ENCODE measurements around the gene SAP25.
"Not testable (repeated sequence)": the region's sequence is repeated elsewhere in the genome, so short reads cannot be mapped to it uniquely, and the experiment has no call there.

SAP25 gene

GRCh38 chr7:100563809-100564400, 9.8 kb downstream of the SAP25 start:
- H3K27ac ChIP-seq, result no peak overlapping the region
- DNase-seq (ENCODE audit: low read depth, low spot score), result no peak

GRCh38 chr7:100563100-100563564, 10.6 kb downstream of the SAP25 start:
- no peak for DNase-seq (ENCODE audit: low read depth, low spot score)
- no peak overlapping the region for H3K27ac ChIP-seq

GRCh38 chr7:100562195-100563099, 11.3 kb downstream of the SAP25 start:
- DNase-seq (ENCODE audit: low read depth, low spot score), result no peak
- H3K27ac ChIP-seq, result no peak overlapping the region

GRCh38 chr7:100561491-100562194, 12.1 kb downstream of the SAP25 start:
- no peak for DNase-seq (ENCODE audit: low read depth, low spot score)
- no peak overlapping the region for H3K27ac ChIP-seq

GRCh38 chr7:100559127-100559526, 14.6 kb downstream of the SAP25 start:
- no peak overlapping the region for H3K27ac ChIP-seq
- DNase-seq (ENCODE audit: low read depth, low spot score), result no peak

- DNase-seq (ENCODE audit: low read depth, low spot score), result no peak
- no peak overlapping the region for H3K27ac ChIP-seq
Measured at GRCh38 chr7:100556541-100556940, 17.2 kb downstream of the SAP25 start.

GRCh38 chr7:100555701-100556100, 18.0 kb downstream of the SAP25 start:
- no peak overlapping the region for H3K27ac ChIP-seq
- DNase-seq (ENCODE audit: low read depth, low spot score), result no peak

- no peak overlapping the region for H3K27ac ChIP-seq
- DNase-seq (ENCODE audit: low read depth, low spot score), result no peak
Measured at GRCh38 chr7:100553032-100553431, 20.7 kb downstream of the SAP25 start.

- H3K27ac ChIP-seq, result no peak overlapping the region
- no peak for DNase-seq (ENCODE audit: low read depth, low spot score)
Measured at GRCh38 chr7:100552532-100552931, 21.2 kb downstream of the SAP25 start.

- H3K27ac ChIP-seq; DNase-seq (ENCODE audit: low read depth, low spot score): not testable (repeated sequence)
Measured at GRCh38 chr7:100548446-100548845, 25.3 kb downstream of the SAP25 start.

- DNase-seq (ENCODE audit: low read depth, low spot score), result no peak
- H3K27ac ChIP-seq, result peak overlapping the region; percentile 92
Measured at GRCh38 chr7:100547872-100548271, 25.8 kb downstream of the SAP25 start.

- H3K27ac ChIP-seq, result peak overlapping the region; percentile 92
- DNase-seq (ENCODE audit: low read depth, low spot score), result no peak
Measured at GRCh38 chr7:100546926-100547800, 26.5 kb downstream of the SAP25 start.

GRCh38 chr7:100546129-100546925, 27.4 kb downstream of the SAP25 start:
- H3K27ac ChIP-seq, result peak overlapping the region; percentile 92
- no peak for DNase-seq (ENCODE audit: low read depth, low spot score)

GRCh38 chr7:100545360-100546128, 28.2 kb downstream of the SAP25 start:
- H3K27ac ChIP-seq, result peak overlapping the region; percentile 92
- peak; percentile 44 for DNase-seq (ENCODE audit: low read depth, low spot score)

GRCh38 chr7:100544967-100545359, 28.7 kb downstream of the SAP25 start:
- peak overlapping the region; percentile 92 for H3K27ac ChIP-seq
- DNase-seq (ENCODE audit: low read depth, low spot score), result no peak

- DNase-seq (ENCODE audit: low read depth, low spot score), result no peak
- H3K27ac ChIP-seq, result peak overlapping the region; percentile 92
Measured at GRCh38 chr7:100544386-100544785, 29.3 kb downstream of the SAP25 start.

- H3K27ac ChIP-seq, result no peak overlapping the region
- no peak for DNase-seq (ENCODE audit: low read depth, low spot score)
Measured at GRCh38 chr7:100543586-100543985, 30.1 kb downstream of the SAP25 start.

GRCh38 chr7:100541309-100541708, 32.4 kb downstream of the SAP25 start:
- DNase-seq (ENCODE audit: low read depth, low spot score); H3K27ac ChIP-seq: not testable (repeated sequence)
